Measurements from ENCODE around the gene EPB41L2. TPM values are rescaled to one million over a fixed set of nuclear protein-coding genes. Genes with fewer than 3 reads are reported as not detected.
"Not testable (repeated sequence)": the region's sequence is repeated elsewhere in the genome, so short reads cannot be mapped to it uniquely, and the experiment has no call there.

Gene EPB41L2
- total RNA-seq, 4 donors from 2014 or later = 104 to 317 (median 144) TPM

DNA sequence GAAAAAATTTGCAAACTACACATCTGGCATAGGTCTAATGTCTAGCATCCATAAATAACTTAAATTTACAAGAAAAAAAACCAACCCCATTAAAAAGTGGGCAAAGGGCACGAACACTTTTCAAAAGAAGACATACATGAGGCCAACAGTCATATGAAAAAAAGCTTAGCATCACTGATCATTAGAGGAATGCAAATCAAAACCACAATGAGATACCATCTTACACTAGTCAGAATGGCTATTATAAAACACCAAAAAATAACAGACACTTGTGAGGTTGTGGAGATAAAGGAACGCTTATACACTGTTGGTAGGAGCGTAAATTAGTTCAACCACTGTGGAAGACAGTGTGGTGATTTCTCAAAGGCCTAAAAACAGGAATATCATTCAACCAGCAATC, 33.7 kb upstream of the EPB41L2 start:
- TF ChIP-seq, protein P1, sequence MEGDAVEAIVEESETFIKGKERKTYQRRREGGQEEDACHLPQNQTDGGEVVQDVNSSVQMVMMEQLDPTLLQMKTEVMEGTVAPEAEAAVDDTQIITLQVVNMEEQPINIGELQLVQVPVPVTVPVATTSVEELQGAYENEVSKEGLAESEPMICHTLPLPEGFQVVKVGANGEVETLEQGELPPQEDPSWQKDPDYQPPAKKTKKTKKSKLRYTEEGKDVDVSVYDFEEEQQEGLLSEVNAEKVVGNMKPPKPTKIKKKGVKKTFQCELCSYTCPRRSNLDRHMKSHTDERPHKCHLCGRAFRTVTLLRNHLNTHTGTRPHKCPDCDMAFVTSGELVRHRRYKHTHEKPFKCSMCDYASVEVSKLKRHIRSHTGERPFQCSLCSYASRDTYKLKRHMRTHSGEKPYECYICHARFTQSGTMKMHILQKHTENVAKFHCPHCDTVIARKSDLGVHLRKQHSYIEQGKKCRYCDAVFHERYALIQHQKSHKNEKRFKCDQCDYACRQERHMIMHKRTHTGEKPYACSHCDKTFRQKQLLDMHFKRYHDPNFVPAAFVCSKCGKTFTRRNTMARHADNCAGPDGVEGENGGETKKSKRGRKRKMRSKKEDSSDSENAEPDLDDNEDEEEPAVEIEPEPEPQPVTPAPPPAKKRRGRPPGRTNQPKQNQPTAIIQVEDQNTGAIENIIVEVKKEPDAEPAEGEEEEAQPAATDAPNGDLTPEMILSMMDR (IDR thresholded peaks at IDR 0.05) = no peak
- DNase-seq (ENCODE audit: low spot score) = no peak
- no peak for ATAC-seq (ENCODE audit: low FRiP score)

DNA sequence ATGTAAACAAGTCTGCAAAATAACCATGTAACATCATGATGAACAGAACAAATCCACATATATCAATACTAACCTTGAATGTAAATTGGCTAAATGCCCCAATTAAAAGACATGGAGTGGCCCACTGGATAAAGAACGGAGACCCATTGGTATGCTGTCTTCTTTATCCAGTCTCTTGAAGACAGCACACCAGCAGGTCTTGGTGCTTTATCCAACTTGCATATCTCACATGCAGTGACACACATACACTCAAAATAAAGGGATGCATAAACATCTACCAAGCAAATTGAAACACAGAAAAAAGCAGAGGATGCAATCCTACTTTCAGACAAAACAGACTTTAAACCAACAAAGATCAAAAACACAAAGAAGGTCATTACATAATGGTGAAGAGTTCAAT, 30.3 kb upstream of the EPB41L2 start:
- TF ChIP-seq, protein P1 (IDR thresholded peaks at IDR 0.05) = no peak
- ATAC-seq (ENCODE audit: low FRiP score) = no peak
- DNase-seq (ENCODE audit: low spot score) = no peak

DNA sequence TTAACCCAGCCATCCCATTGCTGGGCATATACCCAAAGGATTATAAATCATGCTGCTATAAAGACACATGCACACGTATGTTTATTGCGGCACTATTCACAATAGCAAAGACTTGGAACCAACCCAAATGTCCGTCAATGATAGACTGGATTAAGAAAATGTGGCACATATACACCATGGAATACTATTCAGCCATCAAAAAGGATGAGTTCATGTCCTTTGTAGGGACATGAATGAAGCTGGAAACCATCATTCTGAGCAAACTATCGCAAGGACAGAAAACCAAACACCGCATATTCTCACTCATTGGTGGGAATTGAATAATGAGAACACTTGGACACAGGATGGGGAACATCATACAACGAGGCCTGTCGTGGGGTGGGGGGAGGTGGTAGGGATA, 28.9 kb upstream of the EPB41L2 start:
- ATAC-seq (ENCODE audit: low FRiP score) = not testable (repeated sequence)

DNA sequence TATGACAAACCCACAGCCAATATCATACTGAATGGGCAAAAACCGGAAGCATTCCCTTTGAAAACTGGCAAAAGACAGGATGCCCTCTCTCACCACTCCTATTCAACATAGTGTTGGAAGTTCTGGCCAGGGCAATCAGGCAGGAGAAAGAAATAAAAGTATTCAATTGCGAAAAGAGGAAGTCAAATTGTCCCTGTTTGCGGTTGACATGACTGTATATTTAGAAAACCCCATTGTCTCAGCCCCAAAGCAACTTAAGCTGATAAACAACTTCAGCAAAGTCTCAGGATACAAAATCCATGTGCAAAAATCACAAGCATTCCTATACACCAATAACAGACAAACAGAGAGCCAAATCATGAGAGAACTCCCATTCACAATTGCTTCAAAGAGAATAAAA, 27.3 kb upstream of the EPB41L2 start:
- ATAC-seq (ENCODE audit: low FRiP score); DNase-seq (ENCODE audit: low spot score): not testable (repeated sequence)

More for the DNA sequence above, 28.9 kb upstream of the EPB41L2 start:
- DNase-seq (ENCODE audit: low spot score) = not testable (repeated sequence)

DNA sequence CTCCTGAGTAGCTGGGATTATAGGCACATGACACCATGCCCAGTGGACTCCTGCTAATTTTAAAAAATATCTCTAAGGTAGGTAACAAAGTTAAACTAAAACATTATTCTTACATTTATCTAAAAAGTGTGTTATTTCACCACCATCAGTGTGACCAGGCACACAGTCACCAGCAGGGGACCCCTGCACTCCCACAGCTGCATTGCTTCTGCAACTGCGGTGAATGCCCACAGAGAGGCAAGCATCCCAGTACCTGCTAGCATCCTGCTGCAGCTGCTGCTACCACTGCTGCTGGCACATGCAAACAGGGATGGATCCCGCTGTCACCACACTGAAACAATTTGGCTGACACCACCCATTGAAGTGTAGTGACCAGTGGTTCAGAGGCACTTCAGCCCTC, 21.9 kb upstream of the EPB41L2 start:
- TF ChIP-seq, protein P1 (IDR thresholded peaks at IDR 0.05) = no peak
- DNase-seq (ENCODE audit: low spot score) = no peak
- ATAC-seq (ENCODE audit: low FRiP score) = no peak

DNA sequence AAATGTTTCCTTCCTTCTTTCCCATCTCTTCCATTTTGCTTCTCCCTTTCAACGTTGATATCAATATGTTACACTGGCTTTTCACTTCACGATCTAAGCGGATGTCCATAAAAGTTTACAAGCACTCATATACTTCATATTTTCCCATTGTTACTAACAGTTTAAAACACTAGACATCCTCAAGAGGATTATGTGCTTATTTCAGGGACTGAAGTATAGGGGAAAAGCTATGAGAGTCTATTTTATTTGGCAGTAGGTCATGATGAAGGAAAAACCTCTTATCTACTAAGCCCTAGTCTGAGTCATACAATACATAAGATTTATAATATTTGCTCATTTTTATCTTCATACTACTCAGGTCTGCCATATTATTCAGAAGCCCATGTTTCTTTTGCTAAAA, 20.6 kb upstream of the EPB41L2 start:
- DNase-seq (ENCODE audit: low spot score) = no peak
- no peak for ATAC-seq (ENCODE audit: low FRiP score)
- TF ChIP-seq, protein P1 (IDR thresholded peaks at IDR 0.05) = no peak

DNA sequence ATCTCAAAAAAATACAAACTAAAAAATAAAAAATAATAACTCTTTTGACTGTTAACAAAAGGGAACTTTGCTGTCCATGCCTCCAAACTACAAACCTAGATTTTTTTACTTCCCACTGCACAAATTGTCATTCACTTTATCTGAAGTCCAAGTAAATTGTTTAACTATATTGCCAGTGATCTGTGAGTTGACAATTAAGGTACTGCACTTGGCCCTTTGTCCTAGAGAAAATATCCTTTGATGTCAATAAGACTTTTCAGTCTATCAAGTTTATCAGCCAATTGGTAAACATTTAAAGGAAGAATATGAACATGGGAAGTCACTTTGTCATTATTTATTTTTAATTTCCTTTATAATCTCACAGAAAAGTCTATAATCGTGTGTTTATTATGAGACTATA, 19.3 kb upstream of the EPB41L2 start:
- ATAC-seq (ENCODE audit: low FRiP score) (no peak), DNase-seq (ENCODE audit: low spot score) (no peak)
- TF ChIP-seq, protein P1 (IDR thresholded peaks at IDR 0.05) = no peak

DNA sequence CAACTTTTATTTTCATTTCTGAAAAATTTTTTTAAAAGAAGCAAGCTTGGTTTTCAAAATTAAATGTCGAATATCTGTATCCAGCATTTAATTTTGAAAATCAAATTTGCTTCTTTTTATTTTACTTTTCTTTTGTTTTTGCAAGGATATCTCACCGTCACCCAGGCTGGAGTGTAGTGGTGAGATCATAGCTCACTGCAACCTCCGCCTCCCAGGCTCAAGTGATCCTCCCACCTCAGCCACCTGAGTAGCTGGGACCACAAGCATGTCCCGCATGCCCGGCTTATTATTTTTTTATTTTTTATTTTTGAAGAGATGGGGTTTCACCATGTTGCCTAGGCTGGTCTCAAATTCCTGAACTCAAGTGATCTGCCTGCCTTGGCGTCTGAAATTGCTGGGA, 17.0 kb upstream of the EPB41L2 start:
- TF ChIP-seq, protein P1 (IDR thresholded peaks at IDR 0.05) = no peak
- DNase-seq (ENCODE audit: low spot score) = no peak
- no peak for ATAC-seq (ENCODE audit: low FRiP score)

Data from omental fat pad (tissue), 4 donors.